ENCODE results near the gene FAM53B.

FAM53B gene

GRCh38 chr10:124636271-124636995 lies 107.7 kb downstream of the FAM53B start:
- TF ChIP-seq, protein P1, sequence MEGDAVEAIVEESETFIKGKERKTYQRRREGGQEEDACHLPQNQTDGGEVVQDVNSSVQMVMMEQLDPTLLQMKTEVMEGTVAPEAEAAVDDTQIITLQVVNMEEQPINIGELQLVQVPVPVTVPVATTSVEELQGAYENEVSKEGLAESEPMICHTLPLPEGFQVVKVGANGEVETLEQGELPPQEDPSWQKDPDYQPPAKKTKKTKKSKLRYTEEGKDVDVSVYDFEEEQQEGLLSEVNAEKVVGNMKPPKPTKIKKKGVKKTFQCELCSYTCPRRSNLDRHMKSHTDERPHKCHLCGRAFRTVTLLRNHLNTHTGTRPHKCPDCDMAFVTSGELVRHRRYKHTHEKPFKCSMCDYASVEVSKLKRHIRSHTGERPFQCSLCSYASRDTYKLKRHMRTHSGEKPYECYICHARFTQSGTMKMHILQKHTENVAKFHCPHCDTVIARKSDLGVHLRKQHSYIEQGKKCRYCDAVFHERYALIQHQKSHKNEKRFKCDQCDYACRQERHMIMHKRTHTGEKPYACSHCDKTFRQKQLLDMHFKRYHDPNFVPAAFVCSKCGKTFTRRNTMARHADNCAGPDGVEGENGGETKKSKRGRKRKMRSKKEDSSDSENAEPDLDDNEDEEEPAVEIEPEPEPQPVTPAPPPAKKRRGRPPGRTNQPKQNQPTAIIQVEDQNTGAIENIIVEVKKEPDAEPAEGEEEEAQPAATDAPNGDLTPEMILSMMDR (IDR thresholded peaks at IDR 0.05; ENCODE audit: low read depth, low read length): no peak
- no peak for DNase-seq (ENCODE audit: extremely low read depth, low read depth)

GRCh38 chr10:124632566-124632965 lies 111.6 kb downstream of the FAM53B start:
- DNase-seq (ENCODE audit: extremely low read depth, low read depth): no peak

GRCh38 chr10:124632064-124632531 lies 112.1 kb downstream of the FAM53B start:
- DNase-seq (ENCODE audit: extremely low read depth, low read depth): no peak

More at GRCh38 chr10:124632566-124632965, 111.6 kb downstream of the FAM53B start:
- TF ChIP-seq, protein P1 (IDR thresholded peaks at IDR 0.05; ENCODE audit: low read depth, low read length): no peak

DNA sequence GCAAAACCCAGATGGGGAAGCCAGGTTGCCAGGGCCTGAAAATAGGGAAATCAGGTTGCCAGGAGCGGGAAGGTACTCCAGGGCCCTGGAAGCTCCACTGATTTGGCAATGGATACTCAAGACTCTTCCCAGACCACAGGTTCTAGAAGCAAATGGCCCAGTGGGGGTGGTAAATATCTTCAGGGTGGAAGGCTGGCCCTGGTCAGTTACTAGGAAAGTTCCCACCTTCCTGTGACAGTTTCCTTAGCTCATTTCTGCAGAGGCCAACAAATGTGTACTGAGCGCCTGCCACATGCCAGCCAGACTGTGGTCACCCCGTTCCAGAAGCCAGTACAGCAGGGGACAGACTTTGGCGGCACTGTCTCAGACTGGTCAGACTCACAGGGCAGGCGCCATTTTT lies 113.6 kb downstream of the FAM53B start:
- DNase-seq (ENCODE audit: extremely low read depth, low read depth): no peak
- TF ChIP-seq, protein P1 (IDR thresholded peaks at IDR 0.05; ENCODE audit: low read depth, low read length): no peak

More at GRCh38 chr10:124632064-124632531, 112.1 kb downstream of the FAM53B start:
- TF ChIP-seq, protein P1 (IDR thresholded peaks at IDR 0.05; ENCODE audit: low read depth, low read length): no peak; the same call in none of the 2 replicates

DNA sequence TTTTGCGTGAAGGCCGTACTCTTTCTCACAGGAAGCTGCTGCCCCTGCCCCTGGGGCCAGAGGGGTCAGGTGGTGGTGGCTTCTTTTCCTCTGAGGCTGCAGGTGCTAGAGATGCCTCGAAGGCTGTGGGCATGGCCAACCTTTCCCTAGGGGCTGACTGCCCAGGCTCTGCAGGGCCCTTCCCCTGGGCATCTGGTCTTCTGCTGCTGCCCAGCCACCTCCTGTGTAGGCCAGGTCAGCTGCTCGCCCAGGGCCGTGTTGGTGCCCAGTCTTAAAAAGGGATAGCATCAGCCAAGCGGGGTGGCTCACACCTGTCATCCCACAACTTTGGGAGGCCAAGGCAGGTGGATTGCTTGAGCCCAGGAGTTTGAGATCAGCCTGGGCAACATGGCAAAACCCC lies 114.3 kb downstream of the FAM53B start:
- no peak for DNase-seq (ENCODE audit: extremely low read depth, low read depth)
- TF ChIP-seq, protein P1 (IDR thresholded peaks at IDR 0.05; ENCODE audit: low read depth, low read length): no peak

DNA sequence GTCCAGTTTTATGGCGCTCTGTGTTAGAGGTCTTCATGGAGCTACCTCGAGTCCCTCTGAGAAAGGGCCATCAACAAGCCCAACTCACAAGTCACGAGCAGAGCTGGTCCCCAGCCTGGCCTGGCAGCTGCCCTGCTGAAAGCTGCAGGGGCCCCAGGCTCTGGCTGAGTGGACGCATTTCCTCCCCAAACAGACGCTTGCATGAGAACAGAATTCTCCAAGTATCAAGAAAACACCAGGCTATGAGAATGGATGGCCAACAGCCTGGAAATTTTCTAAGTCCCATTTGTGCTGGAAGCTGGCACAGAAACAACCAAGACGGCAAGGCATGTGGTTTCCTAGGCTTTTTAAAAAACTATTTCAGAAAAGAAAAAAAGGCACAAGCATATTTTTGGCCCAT lies 114.8 kb downstream of the FAM53B start:
- TF ChIP-seq, protein P1 (IDR thresholded peaks at IDR 0.05; ENCODE audit: low read depth, low read length): no peak
- DNase-seq (ENCODE audit: extremely low read depth, low read depth): no peak

- DNase-seq (ENCODE audit: extremely low read depth, low read depth): no peak
- TF ChIP-seq, protein P1 (IDR thresholded peaks at IDR 0.05; ENCODE audit: low read depth, low read length): no peak
Measured at GRCh38 chr10:124628676-124629021, 115.5 kb downstream of the FAM53B start.

All from AG09319 (cell line).